GM18520 (cell line): ENCODE measurements around the gene PCP2.

Source experiments
- ATAC-seq: cut with Tn5 transposase; IDR thresholded peaks from one replicate; pipeline ENCODE4 v1.9.1; 2021; ENCODE audit not compliant: unreplicated experiment

PCP2 gene

DNA sequence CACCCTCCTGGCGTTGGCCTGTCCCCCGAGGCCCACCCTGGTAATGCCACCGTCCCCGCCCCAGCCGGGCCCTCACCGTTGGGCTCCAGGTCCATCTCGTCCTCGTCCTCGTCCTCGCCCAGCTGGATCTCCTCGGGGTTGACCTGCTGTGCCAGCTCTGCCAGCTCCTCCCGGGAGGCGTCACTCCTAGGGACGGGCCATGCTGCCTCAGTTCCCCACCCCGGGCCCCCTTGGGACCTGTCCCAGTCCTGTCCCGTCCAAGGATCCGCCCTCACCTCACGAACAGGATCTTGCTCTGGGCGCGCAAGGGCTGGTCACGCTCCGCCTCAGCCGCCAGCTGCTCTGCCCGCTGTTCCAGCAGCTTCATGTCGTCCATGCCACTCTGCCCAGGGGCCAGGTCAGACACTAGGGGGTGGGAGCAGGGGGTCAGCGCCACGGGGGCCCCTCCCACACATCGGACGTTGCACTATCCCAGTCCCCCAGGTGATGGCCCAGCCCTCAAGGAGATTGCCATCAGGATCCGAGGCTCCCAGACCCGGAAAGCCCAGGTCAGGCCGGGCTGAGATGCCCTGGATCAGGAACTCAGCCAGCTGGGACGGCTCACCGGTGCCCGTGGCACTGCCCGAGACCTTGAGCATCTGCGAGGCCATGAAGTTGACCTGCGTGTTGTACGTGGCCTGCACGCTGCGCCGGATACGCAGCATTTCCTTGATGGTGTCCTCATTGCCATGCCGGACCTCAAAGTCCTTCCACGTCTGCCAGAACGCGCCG is 13.7 kb downstream of the PCP2 start:
- no peak for ATAC-seq

DNA sequence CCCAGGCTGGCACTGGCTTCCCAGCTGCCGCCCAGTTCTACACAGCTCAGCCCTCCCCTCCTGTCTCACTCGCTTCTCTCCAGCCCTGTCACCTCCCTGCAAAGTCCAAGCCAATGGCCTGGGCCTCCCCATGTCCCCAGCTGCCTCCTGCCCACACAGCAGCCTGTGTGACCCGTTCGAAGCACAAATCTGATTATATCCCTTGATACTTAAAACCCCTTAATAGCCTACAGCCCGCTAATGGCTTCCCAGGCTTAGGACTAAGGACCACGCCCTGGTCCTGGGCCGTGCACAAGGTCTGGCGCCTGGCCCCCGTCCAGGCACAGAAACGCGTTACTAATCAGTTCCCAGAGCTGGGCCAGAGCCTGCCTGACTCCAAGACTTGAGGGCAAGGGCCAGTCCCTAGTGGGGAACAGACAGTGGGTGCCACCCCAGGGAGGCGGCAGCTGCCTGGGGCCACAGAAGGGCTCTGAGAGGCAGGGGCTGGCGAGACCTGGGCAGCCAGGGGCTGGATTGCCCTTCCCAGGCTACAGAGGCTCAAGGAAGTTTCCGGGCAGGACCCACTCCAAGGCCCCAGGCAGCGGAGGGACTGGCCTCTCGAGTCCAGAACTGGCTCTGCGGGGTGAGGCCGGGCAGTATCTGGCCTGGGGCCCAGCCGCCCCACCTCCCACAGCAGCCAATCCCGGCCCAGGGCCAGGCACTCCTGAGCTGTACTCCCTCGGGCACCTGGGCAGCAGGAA is 14.6 kb downstream of the PCP2 start:
- ATAC-seq = no peak

DNA sequence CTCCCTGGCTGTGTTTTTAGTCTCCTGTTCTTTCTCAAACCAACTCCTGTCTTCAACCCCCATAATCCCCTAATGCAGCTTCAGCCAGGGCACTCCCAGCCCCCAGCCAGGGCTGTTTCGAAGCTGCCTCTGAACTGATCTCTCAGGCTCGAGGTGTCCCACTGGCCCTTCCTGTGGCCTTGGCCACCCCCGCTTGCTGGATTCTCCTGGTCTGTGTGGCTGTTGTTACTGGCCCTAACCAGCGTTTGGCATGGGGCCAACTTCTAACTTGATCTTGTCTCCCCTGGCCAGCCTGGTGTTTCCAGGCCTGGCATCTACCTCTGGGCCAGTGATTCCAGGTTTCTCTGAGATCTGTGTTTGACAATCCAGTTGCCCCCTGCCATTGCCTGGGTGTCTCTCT is 15.2 kb downstream of the PCP2 start:
- ATAC-seq = no peak

DNA sequence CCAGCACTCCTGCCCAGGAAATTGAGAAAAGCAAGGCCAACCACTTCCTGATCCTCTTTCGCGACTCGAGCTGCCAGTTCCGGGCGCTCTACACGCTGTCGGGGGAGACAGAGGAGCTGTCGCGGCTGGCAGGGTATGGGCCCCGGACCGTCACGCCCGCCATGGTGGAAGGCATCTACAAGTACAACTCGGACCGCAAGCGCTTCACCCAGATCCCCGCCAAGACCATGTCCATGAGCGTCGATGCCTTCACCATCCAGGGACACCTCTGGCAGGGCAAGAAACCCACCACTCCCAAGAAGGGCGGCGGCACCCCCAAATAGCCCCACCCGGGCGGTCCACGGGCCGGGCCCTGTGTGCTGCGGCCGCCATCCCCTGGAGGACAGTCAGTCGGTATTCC is 15.8 kb downstream of the PCP2 start:
- no peak for ATAC-seq

DNA sequence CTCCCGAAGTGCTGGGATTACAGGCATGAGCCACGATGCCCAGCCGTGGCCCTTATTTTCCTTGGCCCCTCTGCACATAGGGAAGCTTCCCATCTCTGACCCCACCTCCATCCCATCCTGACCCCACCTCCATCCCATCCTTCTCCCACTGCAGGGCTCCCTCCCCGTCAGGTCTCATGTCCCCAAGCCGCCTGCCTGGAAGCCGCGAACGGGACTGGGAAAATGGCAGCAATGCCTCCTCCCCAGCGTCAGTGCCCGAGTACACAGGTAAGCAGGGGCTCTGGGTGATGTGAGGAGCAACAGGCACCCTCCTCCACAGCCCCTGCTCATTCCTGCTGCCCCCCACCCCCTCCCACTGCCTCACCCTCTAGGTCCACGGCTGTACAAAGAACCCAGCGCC is 16.3 kb downstream of the PCP2 start:
- ATAC-seq = no peak

DNA sequence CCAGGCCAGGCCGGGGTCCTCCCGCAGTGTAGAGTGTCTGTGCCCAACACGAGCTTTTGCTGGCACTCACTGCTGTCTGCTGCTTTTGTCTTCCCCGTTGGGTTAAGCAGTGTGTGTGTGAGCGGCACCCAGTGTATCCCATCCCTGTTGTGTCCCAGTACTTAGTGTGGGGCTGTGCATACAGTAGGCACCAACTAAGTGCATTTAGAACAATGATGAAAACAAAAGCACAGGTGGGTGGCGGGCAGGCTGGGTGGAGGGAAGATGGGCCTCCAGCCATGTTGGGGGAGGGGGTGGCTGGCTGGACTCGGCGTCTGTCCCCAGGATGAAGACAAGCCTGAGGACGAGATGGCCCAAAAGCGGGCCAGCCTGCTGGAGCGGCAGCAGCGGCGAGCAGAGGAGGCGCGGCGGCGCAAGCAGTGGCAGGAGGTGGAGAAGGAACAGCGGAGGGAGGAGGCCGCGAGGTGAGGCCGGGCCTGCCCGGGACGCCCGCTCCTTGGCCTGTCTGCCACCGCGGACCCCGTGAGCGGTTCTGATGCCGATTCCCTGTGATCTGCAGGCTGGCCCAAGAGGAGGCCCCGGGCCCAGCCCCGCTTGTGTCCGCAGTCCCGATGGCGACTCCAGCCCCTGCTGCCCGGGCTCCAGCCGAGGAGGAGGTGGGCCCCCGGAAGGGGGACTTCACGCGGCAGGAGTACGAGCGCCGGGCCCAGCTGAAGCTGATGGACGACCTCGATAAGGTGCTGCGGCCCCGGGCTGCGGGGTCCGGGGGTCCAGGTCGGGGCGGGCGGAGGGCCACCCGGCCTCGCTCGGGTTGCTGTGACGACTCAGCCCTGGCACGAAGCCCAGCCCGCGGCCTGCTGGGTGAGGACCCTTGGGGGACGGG is 18.4 kb downstream of the PCP2 start:
- ATAC-seq = no peak

DNA sequence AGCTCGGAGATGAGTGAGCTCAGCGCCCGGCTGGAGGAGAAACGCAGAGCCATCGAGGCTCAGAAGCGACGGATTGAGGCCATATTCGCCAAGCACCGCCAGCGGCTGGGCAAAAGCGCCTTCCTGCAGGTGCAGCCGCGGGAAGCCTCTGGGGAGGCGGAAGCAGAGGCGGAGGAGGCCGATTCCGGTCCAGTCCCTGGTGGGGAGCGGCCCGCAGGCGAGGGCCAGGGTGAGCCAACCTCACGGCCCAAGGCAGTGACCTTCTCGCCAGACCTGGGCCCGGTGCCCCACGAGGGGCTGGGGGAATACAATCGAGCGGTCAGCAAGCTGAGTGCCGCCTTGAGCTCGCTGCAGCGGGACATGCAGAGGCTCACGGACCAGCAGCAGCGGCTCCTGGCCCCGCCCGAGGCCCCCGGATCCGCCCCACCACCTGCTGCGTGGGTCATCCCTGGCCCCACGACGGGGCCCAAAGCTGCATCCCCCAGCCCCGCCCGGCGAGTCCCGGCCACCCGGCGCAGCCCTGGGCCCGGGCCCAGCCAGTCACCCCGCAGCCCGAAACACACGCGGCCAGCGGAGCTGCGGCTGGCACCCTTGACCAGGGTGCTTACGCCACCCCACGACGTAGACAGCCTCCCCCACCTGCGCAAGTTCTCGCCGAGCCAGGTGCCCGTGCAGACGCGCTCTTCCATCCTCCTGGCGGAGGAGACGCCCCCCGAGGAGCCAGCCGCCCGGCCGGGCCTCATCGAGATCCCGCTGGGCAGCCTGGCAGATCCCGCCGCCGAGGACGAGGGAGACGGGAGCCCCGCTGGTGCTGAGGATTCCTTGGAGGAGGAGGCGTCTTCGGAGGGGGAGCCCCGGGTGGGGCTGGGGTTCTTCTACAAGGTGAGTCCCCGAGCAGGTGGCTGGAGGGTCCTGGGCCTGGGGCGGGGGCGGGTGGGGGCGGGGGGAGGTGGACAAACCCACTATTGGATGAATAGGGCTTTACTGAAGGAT is 20.9 kb downstream of the PCP2 start:
- no peak for ATAC-seq

DNA sequence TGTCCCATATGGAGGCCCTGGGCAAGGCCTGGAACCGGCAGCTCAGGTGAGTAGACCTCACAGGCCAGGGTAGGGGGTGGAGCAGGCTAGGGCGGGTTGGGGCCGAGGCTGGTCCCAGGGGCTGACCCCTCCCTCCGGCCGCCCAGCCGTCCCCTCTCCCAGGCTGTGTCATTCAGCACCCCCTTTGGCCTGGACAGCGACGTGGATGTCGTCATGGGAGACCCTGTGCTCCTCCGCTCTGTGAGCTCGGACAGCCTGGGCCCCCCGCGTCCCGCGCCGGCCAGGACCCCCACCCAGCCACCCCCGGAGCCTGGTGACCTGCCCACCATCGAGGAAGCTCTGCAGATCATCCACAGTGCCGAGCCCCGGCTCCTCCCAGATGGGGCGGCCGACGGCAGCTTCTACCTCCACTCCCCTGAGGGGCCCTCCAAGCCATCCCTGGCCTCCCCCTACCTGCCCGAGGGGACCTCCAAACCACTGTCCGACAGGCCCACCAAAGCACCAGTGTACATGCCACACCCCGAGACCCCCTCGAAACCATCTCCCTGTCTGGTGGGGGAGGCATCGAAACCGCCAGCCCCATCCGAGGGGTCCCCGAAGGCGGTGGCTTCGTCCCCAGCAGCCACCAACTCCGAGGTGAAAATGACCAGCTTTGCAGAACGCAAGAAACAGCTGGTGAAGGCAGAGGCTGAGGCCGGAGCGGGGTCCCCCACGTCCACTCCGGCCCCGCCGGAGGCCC is 21.8 kb downstream of the PCP2 start:
- no peak for ATAC-seq

DNA sequence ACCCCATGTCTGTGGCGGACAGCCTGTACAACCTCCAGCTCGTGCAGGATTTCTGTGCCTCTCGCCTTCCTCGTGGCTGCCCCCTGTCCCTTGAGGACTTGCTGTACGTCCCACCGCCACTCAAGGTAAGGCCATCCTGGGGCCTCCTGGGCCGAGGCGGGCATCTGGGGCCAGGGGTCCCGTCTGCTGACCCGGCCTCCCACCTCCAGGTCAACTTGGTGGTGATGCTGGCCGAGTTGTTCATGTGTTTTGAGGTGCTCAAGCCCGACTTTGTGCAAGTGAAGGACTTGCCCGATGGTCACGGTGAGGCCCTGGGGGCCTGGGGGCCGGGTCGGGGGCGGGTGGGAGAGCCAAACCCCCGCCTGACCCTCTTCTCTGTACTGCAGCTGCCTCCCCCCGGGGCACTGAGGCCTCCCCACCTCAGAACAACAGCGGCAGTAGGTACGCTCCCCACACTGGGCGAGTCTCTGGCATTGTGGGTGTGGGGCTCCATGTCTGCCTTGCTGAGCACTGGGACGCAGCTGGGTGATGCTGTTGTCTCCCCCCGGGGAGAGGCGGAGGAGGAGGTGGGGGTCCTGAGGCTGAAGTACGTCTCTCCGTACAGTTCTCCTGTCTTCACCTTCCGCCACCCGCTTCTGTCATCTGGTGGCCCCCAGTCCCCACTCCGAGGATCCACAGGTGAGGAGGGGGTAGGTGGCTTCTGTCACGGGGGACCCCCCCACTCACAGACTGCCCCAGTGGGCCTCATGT is 22.9 kb downstream of the PCP2 start:
- ATAC-seq = no peak

DNA sequence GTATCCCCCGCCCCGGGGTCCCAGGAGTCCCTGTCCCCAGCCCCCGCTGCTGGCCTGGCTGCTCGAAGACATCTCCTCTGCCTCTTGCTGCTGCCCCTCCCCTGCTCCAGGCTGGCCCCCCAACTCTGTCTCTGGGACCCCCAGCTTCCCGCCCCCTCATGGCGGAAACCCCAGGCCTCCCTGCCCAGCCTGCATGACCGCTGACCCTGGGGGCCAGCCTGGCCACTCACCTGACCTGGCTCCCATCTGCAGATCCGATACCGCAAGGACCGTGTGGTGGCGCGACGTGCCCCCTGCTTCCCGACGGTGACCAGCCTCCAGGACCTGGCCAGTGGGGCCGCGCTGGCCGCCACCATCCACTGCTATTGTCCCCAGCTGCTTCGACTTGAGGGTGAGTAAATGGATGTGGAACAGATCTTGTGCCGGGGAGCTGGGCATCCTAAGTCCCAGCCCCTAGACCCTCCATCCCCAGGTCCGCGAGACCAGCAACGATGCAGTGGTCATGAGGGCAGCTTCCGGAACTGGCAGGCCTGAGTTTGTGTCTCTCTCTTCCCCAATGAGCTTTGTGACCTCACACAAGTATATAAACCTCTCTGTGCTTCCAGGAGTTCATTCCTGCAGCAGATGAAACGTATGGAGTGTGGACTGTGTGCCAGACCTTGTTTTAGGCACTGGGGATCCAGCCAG is 25.5 kb downstream of the PCP2 start:
- no peak for ATAC-seq

DNA sequence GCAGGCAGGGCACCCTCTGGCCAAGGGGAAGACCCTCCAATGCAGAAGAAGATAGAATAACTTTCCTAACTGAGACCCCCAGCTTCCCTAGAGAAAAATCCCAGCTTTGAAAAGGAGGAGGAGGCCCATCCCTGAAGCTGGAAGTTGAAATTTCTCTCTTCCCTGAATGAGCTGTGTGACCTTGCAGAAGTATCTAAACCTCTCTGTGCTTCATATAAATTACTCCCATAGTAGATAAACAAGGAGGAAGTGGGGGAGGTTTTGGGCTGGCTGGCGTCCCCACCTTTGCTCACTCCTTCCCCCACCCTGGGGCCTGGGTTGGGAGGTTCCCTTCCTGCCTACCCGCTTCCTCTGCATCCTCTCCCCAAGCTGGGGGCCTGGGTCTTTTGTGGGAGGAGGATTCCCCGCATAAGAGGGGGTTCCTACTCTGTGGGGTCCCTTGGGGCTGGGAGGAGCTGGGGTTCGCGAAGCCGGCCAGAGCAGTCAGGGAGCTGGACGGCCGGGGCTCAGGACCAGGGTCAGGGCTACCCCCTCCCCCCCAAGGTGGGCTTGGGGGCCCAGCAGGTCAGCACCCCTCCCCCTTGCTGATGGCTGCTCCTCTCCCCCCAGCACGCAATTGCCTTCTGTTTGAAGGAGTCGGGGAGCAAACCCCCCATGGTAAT is 26.2 kb downstream of the PCP2 start:
- ATAC-seq = no peak

DNA sequence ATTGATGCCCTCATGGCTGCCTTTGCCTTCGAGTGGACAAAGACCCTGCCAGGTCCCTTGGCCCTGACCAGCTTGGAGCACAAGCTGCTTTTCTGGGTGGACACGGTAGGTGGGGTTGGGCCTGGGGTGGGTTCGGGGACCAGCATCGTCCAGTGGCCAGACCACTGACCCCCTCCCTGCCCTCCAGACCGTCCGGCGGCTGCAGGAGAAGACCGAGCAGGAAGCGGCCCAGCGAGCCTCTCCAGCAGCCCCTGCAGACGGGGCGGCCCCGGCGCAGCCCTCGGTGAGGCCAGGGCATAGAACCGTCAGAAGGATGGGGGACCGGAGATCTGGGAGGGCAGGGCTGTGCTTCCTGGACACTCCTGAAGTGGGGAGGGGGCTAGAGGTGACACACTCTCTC is 27.2 kb downstream of the PCP2 start:
- no peak for ATAC-seq

DNA sequence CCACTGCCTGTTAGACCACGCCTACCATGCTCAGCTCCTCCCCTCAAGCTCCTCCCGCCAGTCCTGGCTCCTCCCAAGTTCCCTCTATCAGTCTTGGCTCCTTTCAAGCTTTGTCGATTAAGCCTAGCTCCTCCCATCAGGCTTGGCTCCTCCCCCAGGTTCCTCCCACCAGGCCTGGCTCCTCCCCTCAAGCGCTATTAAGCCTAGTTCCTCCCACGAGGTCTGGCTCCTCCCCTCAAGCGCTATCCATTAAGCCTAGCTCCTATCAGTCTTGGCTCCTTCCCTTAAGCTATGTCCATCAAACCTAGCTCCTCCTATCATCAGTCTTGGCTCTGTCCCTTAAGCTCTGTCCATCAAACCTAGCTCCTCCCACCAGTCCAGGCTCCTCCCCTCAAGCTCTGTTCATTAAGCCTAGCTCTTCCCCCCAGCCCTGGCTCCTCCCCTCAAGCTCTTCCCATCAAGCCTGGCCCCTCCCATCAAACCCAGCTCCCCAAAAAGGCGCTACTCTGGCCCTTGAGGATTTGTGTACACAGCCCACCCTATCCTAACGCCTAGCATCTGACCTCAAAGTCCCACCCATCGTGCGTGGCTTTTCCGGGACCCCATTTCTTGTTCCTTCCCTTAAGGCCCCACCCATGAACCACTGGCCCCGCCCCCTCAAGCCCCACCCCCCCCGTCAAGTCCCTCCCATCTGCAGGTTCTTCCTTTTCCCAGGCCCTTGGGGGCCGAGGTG is 27.9 kb downstream of the PCP2 start:
- ATAC-seq = no peak

DNA sequence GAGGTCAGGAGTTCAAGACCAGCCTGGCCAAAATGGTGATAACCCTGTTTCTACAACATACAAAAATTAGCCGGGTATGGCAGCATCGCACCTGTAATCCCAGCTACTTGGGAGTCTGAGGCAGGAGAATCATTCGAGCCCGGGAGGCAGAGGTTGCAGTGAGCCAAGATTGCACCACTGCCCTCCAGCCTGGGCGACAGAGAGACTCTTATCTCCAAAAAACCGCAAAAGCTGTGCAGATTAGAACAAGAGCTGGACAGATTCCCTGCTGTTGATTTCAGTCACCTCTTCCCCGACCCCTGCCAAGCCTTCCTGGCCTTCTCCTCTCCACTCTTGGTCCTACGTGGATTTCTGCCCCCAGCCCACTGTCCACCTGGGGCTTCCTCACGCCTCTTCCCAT is 29.6 kb downstream of the PCP2 start:
- no peak for ATAC-seq

DNA sequence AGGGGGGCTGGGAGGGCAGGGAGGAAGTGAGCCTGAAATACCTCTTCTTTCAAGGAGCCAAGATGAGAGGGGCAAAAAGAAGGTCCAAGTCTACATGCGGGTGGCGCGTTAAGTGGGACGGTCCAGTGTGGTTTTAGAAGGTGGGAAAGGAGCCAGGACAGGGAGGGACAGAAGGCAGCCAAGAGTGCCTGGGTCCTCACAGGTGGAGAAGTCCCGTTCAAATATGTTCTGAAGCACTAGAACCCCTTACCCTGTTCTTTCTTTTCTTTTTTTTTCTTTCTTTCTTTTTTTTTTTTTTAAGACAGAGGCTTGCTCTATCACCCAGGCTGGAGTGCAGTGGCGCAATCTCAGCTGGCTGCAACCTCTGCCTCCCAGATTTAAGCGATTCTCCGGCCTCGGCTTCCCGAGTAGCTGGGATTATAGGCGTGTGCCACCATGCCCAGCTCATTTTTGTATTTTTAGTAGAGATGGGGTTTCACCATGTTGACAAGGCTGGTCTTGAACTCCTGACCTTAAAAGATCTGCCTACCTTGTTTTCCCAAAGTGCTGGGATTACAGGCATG is 30.5 kb downstream of the PCP2 start:
- ATAC-seq = no peak

DNA sequence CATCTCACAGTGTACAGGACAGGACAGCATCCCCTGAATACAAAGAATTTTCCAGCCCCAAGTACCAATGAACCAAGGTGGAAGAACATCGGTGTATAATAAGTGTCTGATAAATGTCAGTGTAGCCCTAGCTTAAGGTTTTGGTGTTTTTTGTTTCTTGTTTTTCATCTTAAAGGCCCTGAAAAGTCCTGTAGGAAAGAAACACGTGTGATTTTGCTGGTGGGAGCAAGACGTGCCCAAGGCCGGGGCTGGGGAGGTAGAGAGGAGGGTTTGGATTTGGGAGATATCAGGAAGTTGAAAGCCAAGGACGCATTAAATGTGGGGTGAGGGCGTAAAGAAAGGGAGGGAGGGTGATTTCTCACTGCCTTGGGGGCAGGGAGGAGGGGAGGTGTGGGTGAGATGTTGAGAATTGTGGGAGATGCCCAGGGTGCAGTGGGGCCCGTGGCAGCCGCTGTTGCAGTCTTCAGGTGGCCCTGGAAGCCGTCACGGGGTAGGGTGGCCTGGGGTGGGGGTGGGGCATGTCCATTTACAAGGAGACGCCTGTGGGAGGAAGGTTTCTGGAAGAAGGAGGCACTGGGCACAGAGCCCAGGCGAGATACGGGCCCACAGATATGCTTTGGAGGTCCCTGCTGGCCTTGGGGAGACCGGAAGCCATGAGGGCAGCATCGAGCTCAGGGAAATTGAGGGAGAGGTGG is 31.1 kb downstream of the PCP2 start:
- ATAC-seq = no peak
